HK-2 (cell line): ENCODE data around the gene DNLZ.

Experiments
- DNase-seq: peaks from one replicate; pipeline ENCODE4 v3.0.0-alpha.2; 2018; ENCODE audit not compliant: unreplicated experiment

Gene DNLZ

GRCh38 chr9:136343121-136343883 is 20.2 kb downstream of the DNLZ start:
- no peak for DNase-seq

GRCh38 chr9:136342181-136343120 is 21.1 kb downstream of the DNLZ start:
- DNase-seq = no peak

- DNase-seq = no peak
These were observed 21.8 kb downstream of the DNLZ start for GRCh38 chr9:136341769-136342168.

- no peak for DNase-seq
These were observed 22.4 kb downstream of the DNLZ start for GRCh38 chr9:136341042-136341655.

DNA sequence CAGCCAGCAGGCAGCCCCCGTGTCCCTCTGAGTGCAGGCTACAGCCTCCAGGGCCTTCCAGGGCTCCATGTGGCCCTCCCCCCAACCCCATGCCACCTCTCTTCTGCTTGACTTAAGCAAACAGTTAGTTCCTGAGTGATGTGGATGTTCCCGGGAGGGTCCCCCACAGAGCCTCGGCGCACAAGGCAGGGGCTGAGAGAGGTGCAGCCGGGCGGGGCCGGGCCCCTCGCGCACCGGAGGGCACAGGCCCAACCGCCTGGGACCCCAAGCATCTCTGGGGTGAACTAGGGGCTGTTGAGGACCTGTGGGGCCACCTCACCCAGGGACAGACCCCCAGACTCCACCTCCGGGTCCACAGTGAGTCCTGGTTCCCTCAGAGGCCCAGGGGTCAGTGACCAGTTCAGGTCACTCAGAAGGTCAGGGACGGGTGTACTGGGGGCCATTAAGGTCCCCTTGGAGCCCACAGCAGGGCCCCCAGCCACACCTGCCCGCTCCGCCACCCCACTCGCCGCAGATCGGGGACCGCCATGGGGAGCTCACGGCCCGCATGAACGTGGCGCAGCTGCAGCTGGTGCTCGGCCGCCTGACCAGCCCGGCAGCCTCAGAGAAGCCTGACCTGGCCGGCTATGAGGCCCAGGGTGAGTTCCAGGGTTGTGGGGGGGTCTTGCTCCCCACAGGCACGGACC is 23.0 kb downstream of the DNLZ start:
- DNase-seq = no peak

DNA sequence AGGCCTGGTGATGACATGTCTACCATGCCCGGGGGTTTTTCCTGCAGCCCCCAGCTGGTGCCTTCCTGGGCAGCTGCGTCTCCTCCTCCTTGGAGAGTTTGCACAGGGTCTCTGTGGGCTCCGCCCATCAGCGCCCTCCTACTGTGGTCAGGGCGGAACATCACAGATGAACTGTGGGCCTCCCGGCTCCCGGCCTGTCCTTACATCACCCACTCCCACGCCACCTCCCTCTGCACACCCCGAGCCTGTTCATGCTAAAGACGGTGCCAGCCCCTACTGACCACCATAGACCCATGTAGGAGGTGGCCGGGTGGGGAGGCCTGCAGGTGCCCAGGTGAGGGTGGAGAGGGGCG is 23.6 kb downstream of the DNLZ start:
- no peak for DNase-seq

- peak; percentile 58 for DNase-seq
These were observed 24.2 kb downstream of the DNLZ start for GRCh38 chr9:136339173-136339957.

DNA sequence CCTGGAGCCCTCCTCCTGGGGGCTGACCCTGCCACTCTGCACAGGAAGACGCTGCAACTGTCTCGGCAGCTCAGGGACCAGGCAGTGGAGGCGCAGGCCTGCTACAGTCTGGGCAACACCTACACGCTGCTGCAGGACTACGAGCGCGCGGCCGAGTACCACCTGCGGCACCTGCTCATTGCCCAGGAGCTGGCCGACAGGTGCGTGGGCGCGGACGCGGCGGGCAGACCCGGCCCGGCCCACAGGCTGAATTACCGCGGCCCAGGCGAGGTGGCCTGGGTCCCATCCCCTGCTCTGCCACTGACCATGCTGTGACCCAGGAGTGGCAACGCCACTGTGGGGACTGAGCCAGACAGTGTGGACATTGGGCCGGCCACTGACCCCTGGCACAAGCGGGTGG is 25.0 kb downstream of the DNLZ start:
- no peak for DNase-seq

DNA sequence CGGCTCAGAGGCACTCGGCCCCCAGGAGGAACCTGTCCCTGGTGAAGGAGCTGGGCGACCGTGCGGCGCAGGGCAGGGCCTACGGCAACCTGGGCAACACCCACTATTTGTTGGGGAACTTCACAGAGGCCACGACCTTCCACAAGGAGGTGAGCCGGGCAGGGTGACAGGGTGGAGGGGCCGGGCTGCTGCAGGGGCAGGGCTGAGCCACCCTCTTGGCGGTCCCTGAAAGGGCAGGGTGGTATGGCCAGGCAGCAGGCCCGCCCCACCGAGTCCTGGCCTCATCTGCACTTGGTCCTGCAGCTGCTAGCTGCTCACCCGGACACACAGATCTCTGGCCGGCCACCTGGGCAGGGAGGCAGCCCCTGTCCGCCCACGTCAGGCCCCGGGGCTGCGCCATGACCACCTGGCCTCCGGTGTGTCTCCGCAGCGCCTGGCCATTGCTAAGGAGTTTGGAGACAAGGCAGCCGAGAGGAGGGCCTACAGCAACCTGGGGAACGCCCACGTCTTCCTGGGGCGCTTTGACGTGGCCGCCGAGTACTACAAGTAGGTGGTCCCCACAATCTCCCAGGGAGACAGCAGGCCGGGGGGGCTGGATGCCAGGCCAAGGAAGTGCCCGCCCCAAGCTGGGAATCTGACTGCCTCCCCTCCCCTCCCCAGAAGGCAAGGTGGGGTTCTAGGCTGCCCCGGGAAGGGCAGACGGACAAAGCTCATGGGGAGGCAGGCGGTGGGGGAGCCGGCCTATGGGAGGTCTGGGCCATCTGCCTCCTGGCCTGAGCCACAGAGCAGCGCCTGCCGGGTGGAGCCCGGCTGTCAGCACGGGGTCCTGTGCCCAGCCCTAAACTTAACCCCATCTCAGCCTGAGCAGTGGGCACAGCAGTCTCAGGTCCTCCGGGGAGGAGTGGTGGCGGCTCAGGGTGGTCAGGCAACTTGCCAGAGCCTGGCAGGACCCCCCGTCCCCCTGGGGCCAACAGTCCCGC is 25.8 kb downstream of the DNLZ start:
- no peak for DNase-seq

- no peak for DNase-seq
These were observed 26.7 kb downstream of the DNLZ start for GRCh38 chr9:136336881-136337280.

GRCh38 chr9:136336156-136336870 is 27.2 kb downstream of the DNLZ start:
- no peak for DNase-seq

GRCh38 chr9:136335296-136336155 is 28.0 kb downstream of the DNLZ start:
- DNase-seq = no peak

GRCh38 chr9:136334541-136334940 is 29.0 kb downstream of the DNLZ start:
- no peak for DNase-seq

DNA sequence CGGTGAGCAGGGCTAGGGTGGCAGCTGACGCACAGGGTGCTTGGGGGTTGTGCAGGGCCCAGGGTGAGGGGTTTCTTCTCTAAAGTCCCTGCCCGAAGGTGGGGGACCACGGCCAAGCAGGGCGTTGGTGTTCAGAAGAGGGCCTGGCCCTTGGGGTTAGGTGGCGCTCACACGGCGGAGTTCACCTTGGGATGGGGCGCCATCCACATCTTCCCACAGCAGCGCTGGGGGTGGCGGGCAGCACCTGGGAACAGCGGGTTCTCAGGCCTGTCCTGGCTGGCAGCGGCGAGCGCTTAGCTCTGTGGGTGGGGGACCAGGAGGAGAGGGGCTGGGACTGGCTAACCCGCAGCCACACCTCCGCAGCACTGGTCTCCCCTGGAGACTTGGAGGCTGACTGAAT is 30.1 kb downstream of the DNLZ start:
- DNase-seq = no peak

DNA sequence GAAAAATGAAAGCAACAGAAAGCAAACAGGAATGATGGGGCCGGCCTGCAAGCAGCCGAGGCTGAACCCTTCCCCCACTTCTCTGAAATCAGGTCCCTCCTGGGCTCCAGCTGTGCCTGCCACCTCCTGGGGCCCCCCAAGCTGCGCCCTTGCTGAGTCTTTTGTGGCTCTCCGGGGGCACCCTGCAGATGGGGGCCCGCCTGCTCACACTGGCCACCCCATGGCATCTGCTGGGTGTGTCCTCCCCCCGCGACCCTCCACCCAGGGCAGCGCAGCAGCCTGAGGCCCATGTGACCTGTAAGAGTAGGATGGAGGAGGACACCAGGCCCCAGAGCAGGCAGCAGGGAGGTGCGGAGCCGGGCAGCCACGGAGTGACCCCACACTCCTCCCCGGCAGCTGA is 30.5 kb downstream of the DNLZ start:
- DNase-seq = no peak

- DNase-seq = no peak
These were observed 31.0 kb downstream of the DNLZ start for GRCh38 chr9:136332482-136332983.

GRCh38 chr9:136331556-136332481 is 31.7 kb downstream of the DNLZ start:
- DNase-seq = no peak
